ENCODE data around the gene ACIN1.

Gene ACIN1

DNA sequence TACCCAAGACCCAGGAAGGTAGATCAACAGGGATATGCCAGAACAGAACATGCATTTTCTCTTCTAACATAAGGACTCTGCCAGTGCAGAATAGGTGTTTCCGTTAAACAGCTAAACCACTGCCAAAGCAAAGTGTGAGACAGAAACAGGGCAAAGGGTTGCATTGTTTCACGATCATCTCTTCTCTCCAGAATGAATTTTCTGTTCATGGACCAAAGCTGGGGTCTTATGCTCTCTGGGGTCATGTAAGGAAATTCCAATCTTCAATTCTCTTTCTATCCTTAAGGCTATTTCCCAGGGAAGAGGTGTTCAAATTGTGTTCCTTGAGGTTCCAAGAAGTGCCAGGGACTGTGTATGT is 71.2 kb downstream of the ACIN1 start:
- no peaks in the 10 kb centered on the region for H3F3A ChIP-seq (ENCODE audit: insufficient read depth, low read length)
- H3K79me2 ChIP-seq (ENCODE audit: insufficient read depth, low read length), result peaks cover 3% of the 10 kb centered on the region; the same call in 1 of the 2 replicates
- no peaks in the 10 kb centered on the region for H3K4me1 ChIP-seq (ENCODE audit: insufficient read depth, low read length, severe bottlenecking)
- H4K20me1 ChIP-seq (ENCODE audit: insufficient read depth, low read length), result no peaks in the 10 kb centered on the region
- H3K9ac ChIP-seq (ENCODE audit: low read length), result no peak overlapping the region
- no peak overlapping the region for H3K4me2 ChIP-seq (ENCODE audit: low read length)
- no peak overlapping the region for H3K27ac ChIP-seq (ENCODE audit: low read depth, low read length, poor library complexity, severe bottlenecking)
- H3K36me3 ChIP-seq (ENCODE audit: insufficient read depth, low read length), result peaks cover 46% of the 10 kb centered on the region
- H3K9me2 ChIP-seq (ENCODE audit: low read depth, low read length), result no peaks in the 10 kb centered on the region
- H3K27me3 ChIP-seq (ENCODE audit: insufficient read depth, low read length), result no peaks in the 10 kb centered on the region
- TF ChIP-seq, protein P1, sequence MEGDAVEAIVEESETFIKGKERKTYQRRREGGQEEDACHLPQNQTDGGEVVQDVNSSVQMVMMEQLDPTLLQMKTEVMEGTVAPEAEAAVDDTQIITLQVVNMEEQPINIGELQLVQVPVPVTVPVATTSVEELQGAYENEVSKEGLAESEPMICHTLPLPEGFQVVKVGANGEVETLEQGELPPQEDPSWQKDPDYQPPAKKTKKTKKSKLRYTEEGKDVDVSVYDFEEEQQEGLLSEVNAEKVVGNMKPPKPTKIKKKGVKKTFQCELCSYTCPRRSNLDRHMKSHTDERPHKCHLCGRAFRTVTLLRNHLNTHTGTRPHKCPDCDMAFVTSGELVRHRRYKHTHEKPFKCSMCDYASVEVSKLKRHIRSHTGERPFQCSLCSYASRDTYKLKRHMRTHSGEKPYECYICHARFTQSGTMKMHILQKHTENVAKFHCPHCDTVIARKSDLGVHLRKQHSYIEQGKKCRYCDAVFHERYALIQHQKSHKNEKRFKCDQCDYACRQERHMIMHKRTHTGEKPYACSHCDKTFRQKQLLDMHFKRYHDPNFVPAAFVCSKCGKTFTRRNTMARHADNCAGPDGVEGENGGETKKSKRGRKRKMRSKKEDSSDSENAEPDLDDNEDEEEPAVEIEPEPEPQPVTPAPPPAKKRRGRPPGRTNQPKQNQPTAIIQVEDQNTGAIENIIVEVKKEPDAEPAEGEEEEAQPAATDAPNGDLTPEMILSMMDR (IDR thresholded peaks at IDR 0.05; ENCODE audit: low read length), result no peak
- TF ChIP-seq EZH2 (IDR thresholded peaks at IDR 0.05; ENCODE audit: borderline replicate concordance, low read length), result no peak
- H3K9me3 ChIP-seq (ENCODE audit: low read length), result no peaks in the 10 kb centered on the region
- H3K4me3 ChIP-seq (ENCODE audit: low read depth, low read length, poor library complexity, severe bottlenecking), result no peak overlapping the region
- no peak overlapping the region for H2AFZ ChIP-seq (ENCODE audit: low read length)

DNA sequence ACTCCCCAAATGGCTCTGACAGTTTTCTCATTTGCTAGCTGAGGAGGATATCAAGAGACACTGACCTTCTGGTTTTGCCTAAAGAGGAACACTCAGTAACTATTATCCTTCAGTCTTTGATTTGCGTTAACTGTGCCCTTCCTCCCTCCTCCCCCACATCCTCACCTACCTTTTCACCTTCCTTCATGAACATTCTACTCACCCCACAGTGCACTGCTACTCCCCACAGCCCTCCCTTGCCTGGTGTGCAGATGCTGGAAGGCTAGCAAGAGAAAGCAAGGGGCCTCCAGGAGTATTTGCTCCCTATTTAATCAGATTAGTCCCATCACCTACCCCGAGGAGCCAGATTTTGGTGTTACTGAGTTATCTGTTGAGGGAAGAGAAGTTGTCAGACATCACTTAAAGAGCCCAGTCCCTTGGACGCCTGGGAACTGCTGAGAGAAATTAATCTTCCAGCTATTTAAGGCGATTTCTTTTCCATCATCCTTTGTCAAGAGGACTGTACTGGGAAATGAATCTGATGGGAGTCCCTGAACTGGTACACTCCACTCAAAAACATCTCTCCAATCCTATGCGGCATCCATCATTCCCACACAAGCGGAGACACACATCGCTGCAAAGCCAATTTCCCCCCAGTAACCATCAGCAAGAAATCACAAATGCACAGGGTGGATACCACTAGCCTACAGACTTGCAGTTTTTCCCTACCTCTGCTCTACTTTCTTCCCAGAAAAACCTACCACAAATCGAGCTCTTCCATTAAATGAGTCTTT is 71.7 kb downstream of the ACIN1 start:
- H3F3A ChIP-seq (ENCODE audit: insufficient read depth, low read length), result no peaks in the 10 kb centered on the region

DNA sequence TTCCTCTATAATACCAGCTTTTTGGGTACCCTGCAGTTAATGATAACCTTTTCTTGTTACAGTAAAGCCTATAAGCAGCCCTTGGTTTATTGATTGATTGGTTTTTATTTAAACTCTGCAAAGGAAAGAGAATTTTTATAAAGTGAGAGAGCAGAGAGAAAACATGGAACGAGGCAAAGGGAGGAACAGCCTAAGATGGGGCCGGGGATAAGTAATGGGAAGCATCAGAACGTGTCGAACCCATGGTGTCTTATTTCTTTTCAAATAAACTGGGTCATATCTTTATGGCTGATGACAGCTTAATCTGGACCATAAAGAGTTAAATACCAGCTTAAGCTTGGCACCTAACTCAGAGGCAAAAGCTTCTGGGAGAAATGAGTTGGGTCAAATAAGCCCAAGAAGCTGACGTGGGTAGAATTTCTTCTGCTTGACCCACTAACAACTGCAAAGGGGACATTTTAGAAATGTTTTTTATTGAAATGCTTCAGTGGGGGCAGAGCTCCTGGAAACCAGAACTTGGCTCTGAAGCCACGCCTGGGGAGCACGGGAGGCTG is 73.0 kb downstream of the ACIN1 start:
- Histone ChIP-seq H3K9ac (ENCODE audit: low read length) (no peak overlapping the region), H3K4me3 (ENCODE audit: low read depth, low read length, poor library complexity, severe bottlenecking) (no peak overlapping the region), H3K27me3 (ENCODE audit: insufficient read depth, low read length) (no peaks in the 10 kb centered on the region), H3K9me3 (ENCODE audit: low read length) (no peaks in the 10 kb centered on the region), H3K4me1 (ENCODE audit: insufficient read depth, low read length, severe bottlenecking) (no peaks in the 10 kb centered on the region), H3K9me2 (ENCODE audit: low read depth, low read length) (no peaks in the 10 kb centered on the region), H4K20me1 (ENCODE audit: insufficient read depth, low read length) (no peaks in the 10 kb centered on the region), H3F3A (ENCODE audit: insufficient read depth, low read length) (no peaks in the 10 kb centered on the region), H3K27ac (ENCODE audit: low read depth, low read length, poor library complexity, severe bottlenecking) (no peak overlapping the region), H3K4me2 (ENCODE audit: low read length) (no peak overlapping the region), H2AFZ (ENCODE audit: low read length) (no peak overlapping the region), H3K79me2 (ENCODE audit: insufficient read depth, low read length) (no peaks in the 10 kb centered on the region), H3K36me3 (ENCODE audit: insufficient read depth, low read length) (peaks cover 33% of the 10 kb centered on the region)
- TF ChIP-seq, protein P1 (IDR thresholded peaks at IDR 0.05; ENCODE audit: low read length), result no peak
- TF ChIP-seq EZH2 (IDR thresholded peaks at IDR 0.05; ENCODE audit: borderline replicate concordance, low read length), result no peak

More for the DNA sequence above, 71.7 kb downstream of the ACIN1 start:
- Histone ChIP-seq H3K4me2 (ENCODE audit: low read length) (no peak overlapping the region), H3K27ac (ENCODE audit: low read depth, low read length, poor library complexity, severe bottlenecking) (no peak overlapping the region), H3K27me3 (ENCODE audit: insufficient read depth, low read length) (no peaks in the 10 kb centered on the region), H3K9me3 (ENCODE audit: low read length) (no peaks in the 10 kb centered on the region), H3K4me1 (ENCODE audit: insufficient read depth, low read length, severe bottlenecking) (no peaks in the 10 kb centered on the region), H3K36me3 (ENCODE audit: insufficient read depth, low read length) (peaks cover 42% of the 10 kb centered on the region), H3K9me2 (ENCODE audit: low read depth, low read length) (no peaks in the 10 kb centered on the region), H3K9ac (ENCODE audit: low read length) (no peak overlapping the region), H3K4me3 (ENCODE audit: low read depth, low read length, poor library complexity, severe bottlenecking) (no peak overlapping the region), H3K79me2 (ENCODE audit: insufficient read depth, low read length) (no peaks in the 10 kb centered on the region), H4K20me1 (ENCODE audit: insufficient read depth, low read length) (no peaks in the 10 kb centered on the region), H2AFZ (ENCODE audit: low read length) (no peak overlapping the region)
- TF ChIP-seq, protein P1 (IDR thresholded peaks at IDR 0.05; ENCODE audit: low read length), result no peak
- TF ChIP-seq EZH2 (IDR thresholded peaks at IDR 0.05; ENCODE audit: borderline replicate concordance, low read length), result no peak

All from OCI-LY1 (cell line).